Measurements from ENCODE around the gene KPNA4. TPM values are rescaled to one million over a fixed set of nuclear protein-coding genes. Genes with fewer than 3 reads are reported as not detected.

Gene KPNA4
- 70.1 and 80.7 TPM in 2 replicates for total RNA-seq
- 10.7 and 12.2 TPM in 2 replicates for polyA plus RNA-seq
- polyA plus RNA-seq (2011; cell fraction: cytosol; rRNA removed), result 15.5 and 17.4 TPM in 2 replicates
- polyA plus RNA-seq (2011; cell fraction: nucleus; rRNA removed), result 19.0 and 21.6 TPM in 2 replicates
- 26.4 and 37.3 TPM in 2 replicates for polyA plus RNA-seq (2012)
- 45.3 and 47.8 TPM in 2 replicates for polyA minus RNA-seq
- polyA minus RNA-seq (2011; cell fraction: cytosol; rRNA and poly(A)+ RNA removed), result 77.8 TPM
- polyA minus RNA-seq (2011; cell fraction: nucleus; rRNA and poly(A)+ RNA removed), result 75.7 and 103 TPM in 2 replicates
- Bru-seq, nascent RNA, result percentile 97 among the genes with signal in this experiment
- BruChase-seq, experiment 1, labeled RNA remaining after a 6-hour chase, result percentile 97 among the genes with signal in this experiment
- percentile 95 among the genes with signal in this experiment for BruChase-seq, experiment 2, labeled RNA remaining after a 2-hour chase
- long read RNA-seq, full-length matches to known transcripts, result 49 of 75 reads
- long read RNA-seq, partial matches to known transcripts, result 11 of 75 reads
- long read RNA-seq, other reads (novel, unspliced or antisense), result 15 of 75 reads

GRCh38 chr3:160565442-160566403 is at the start of gene KPNA4:
Gene KPNA4 (minus strand): TSS chr3:160565571. CDS start chr3:160565282, 289 bp downstream.
- Histone ChIP-seq H3K27ac (ENCODE audit: insufficient read depth, low read depth, low read length) (peak within 1 kb of the TSS; percentile 99), H3K79me2 (ENCODE audit: control insufficient read depth, insufficient read depth, low read length) (peaks cover 50% of the 10 kb centered on the region), H3K27me3 (ENCODE audit: control insufficient read depth in 2 of 2, insufficient read depth in 2 of 2, low read length in 2 of 2) (no peaks in the 10 kb centered on the region), H3K9me3 (replicated peaks; ENCODE audit: control insufficient read depth, insufficient read depth, low read length) (no peaks in the 10 kb centered on the region), H3K9me1 (replicated peaks; ENCODE audit: control insufficient read depth, extremely low read depth, insufficient read depth, low read length) (no peaks in the 10 kb centered on the region), H4K20me1 (replicated peaks; ENCODE audit: control insufficient read depth, extremely low read depth, insufficient read depth, low read length) (peaks cover 19% of the 10 kb centered on the region), H2AFZ (ENCODE audit: low read depth, low read length) (peak within 1 kb of the TSS; percentile 23), H3K4me2 (ENCODE audit: insufficient read depth, low read length) (peak within 1 kb of the TSS; percentile 98), H3K4me3 (replicated peaks in 1 of 3; ENCODE audit: insufficient read depth in 1 of 3, low read depth in 1 of 3, low read length in 3 of 3) (peak within 1 kb of the TSS; percentile 90 to 94 (median 93)), H3K4me1 (ENCODE audit: control insufficient read depth, extremely low read depth, insufficient read depth, low read length) (peaks cover 55% of the 10 kb centered on the region), H3K36me3 (ENCODE audit: control insufficient read depth in 2 of 2, extremely low read depth in 1 of 2, insufficient read depth in 2 of 2, low read length in 2 of 2) (peaks cover 0 to 1% of the 10 kb centered on the region in 2 experiments), H3K9ac (replicated peaks; ENCODE audit: extremely low read depth, insufficient read depth, low read length) (peak within 1 kb of the TSS; percentile 97)
- peak; percentile 94 for TF ChIP-seq JUN (IDR thresholded peaks at IDR 0.05; ENCODE audit: borderline replicate concordance, insufficient read depth, insufficient read length, low read depth)
- TF ChIP-seq CTCF (IDR thresholded peaks at IDR 0.05; ENCODE audit: extremely low read depth in 1 of 2, insufficient read depth in 1 of 2, low read depth in 1 of 2, low read length in 2 of 2), result no peak
- peak; percentile 70 for TF ChIP-seq POLR2A (IDR thresholded peaks at IDR 0.05; ENCODE audit: low read depth, low read length)
- TF ChIP-seq MYC (IDR thresholded peaks at IDR 0.05; ENCODE audit: low read depth, low read length), result no peak
- peak; percentile 65 for TF ChIP-seq MAX (IDR thresholded peaks at IDR 0.05; ENCODE audit: insufficient read depth, insufficient read length)
- TF ChIP-seq FOS (IDR thresholded peaks at IDR 0.05; ENCODE audit: borderline replicate concordance, insufficient read depth, low read length), result peak; percentile 93
- peak; percentile 68 for TF ChIP-seq POLR2AphosphoS5 (IDR thresholded peaks at IDR 0.05; ENCODE audit: insufficient read depth, low read depth, low read length)
- peak; percentile 64 for TF ChIP-seq GATA2 (IDR thresholded peaks at IDR 0.05; ENCODE audit: insufficient read depth, insufficient read length, low read depth, low read length)
- no peak for TF ChIP-seq EZH2 (IDR thresholded peaks at IDR 0.05; ENCODE audit: borderline replicate concordance, low read depth, low read length, severe bottlenecking)
- ChIA-PET POLR2A (interaction anchor here (0.6 to 1.5 kb wide), 5 partner anchors 11 to 470 kb away, joined by 3 to 6 read pairs (median 3); no protein-coding TSS in a partner anchor), CTCF (interaction anchor here (0.8 to 1.3 kb wide), 2 partner anchors 35 to 132 kb away, joined by 3 read pairs; no protein-coding TSS in a partner anchor)
- intact Hi-C loops (cut with micrococcal nuclease) (loop anchor here (1.0 to 10.0 kb wide), 12 partner anchors 77 to 852 kb away; partner anchors contain the start of genes ARL14, IFT80, SMC4 and TRIM59), dilution Hi-C loops (cut with MboI; ENCODE audit: extremely low pct_ligation_motif_present, low sequenced_read_pairs) (no loop called here)
- DNase-seq (ENCODE audit: low read depth, low spot score), result peak; percentile 98
- BruUV-seq (replicated peaks), result no TSS peak
- FAIRE-seq, result peak; percentile 90
